ENCODE data around the gene SORCS1. TPM values are rescaled to one million over a fixed set of nuclear protein-coding genes. Genes with fewer than 3 reads are reported as not detected.

The SORCS1 gene
- total RNA-seq, 1 donor from 2014 or later = 1.9 TPM

DNA sequence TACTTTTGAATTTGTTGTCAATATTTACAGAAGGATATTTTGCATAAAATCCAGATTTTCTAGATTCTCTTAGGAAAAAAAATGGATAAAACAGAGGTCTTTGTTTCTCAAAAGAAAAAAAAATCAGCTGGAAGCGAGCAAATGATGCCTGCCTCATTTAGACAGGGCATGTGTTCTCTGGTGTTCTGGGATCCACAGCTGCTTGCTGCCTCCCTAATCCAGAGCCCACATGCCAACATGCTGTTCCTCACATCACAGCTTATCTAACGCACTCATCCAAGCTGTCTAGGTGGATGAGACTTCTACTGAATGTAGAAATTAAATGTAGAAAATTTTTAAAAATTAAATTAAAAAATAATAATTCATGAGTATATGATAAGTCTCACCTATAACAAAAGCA, 630.1 kb downstream of the SORCS1 start:
- no peak for DNase-seq

DNA sequence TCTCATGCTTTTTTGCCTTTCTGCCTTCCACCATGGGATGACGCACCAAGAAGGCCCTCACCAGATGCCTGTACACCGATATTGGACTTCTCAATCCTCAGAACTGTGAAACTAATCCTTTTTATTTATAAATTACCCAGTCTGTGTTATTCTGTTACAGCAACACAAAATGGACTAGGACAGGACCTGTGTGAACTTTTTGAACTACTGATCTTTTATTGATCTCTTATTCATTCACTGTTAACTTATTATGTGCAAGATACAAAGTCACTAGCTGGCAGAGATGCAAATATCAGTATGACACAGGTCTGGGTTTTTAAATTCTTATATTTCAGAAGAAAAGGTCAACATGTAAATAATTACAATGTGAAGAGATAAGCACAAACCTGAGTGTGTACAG, 635.8 kb downstream of the SORCS1 start:
- DNase-seq = no peak

DNA sequence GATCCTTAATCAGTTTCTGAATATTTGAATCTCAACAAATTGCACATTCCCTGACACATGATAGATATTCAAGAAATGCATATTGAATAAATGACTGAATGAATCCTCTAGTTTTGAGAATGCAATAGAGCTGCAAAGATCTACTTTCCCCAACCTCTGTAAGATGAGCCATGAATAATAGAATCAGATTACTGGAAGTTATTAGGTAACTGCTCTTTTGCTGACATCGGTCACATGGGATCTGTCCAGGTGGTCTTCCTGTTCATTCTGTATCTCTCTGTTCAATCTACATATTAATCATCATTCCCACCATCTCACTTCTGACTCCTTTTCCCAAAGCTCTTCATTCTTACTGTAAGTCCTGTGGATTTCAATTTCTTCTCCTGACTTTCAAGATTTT, 638.7 kb downstream of the SORCS1 start:
- DNase-seq = no peak

Small RNAs within 50 kb of the gene (small RNA-seq; reads per million reads assigned to genes)
- gene RNA5SP325 (ENCODE audit: low replicate concordance) = 0.14 reads per million

All from skin of body (tissue), 3 donors.